Smooth muscle cell of bladder (primary cell): Measurements from ENCODE around the gene RAB3B. TPM values are rescaled to one million over a fixed set of nuclear protein-coding genes. Genes with fewer than 3 reads are reported as not detected.

Experiments used
- total RNA-seq: library from RNA; depleted of rRNA; stranded (reverse); fragments of >200 nt; gene quantifications from 2 replicates; pipeline ENCODE4 v1.2.3, GENCODE V29; 2014

Gene RAB3B
- total RNA-seq, result 5.2 and 7.0 TPM in 2 replicates

DNA sequence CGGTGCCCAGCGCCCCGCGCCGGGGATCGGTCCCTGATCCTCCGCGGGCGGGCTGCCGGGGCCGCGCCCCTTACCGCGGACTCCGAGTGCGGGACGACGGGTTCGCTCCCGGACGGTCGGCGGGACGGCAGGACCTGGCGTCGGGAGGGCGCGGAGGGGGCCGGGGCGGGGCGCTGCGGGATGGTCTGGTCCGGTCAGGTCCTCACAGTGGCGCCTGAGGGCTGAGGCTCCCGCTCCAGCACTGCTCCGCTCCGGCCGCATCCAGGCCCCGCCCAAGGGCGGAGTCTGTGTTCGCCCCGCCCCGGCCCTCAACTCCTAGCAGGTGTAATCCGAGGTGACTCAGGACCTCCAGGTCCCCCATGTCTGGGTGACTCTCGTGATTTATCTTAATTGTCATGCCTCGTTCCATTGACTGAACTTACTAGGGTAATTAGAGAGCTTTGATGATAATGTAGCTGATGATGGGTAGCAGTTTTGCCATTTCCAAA lies at the start of gene RAB3B:
RAB3B (minus strand) TSS at position 223 of the 488 bp plus-strand sequence. CDS start 13,583 bp downstream, outside the sequence.

GRCh38 chr1:52033190-52034049 lies 42.9 kb upstream of the RAB3B start, which contains the start of gene KTI12:
TSS of gene KTI12 (minus strand) at chr1:52033810. CDS start at chr1:52033761, 49 bp downstream.

GRCh38 chr1:51878616-51879336 lies 111.7 kb downstream of the RAB3B start, which contains the start of gene NRDC:
TSS of gene NRDC (minus strand) at chr1:51878727. CDS start at chr1:51878615, 112 bp downstream.

Other genes starting within 250 kb of the RAB3B start
- 81.5 and 82.1 TPM in 2 replicates for gene NRDC, start 112.0 kb downstream of the RAB3B start, total RNA-seq
- gene KTI12, start 43.1 kb upstream of the RAB3B start, total RNA-seq, result 7.4 and 9.9 TPM in 2 replicates
- 39.5 and 41.0 TPM in 2 replicates for gene TXNDC12, start 64.5 kb upstream of the RAB3B start, total RNA-seq
- 35.0 and 44.9 TPM in 2 replicates for gene BTF3L4, start 65.6 kb upstream of the RAB3B start, total RNA-seq
- 28.6 and 36.7 TPM in 2 replicates for gene ZFYVE9, start 151.4 kb upstream of the RAB3B start, total RNA-seq